Ovary (tissue), 3 donors: Measurements from ENCODE around the gene OR52L1.

ENCODE experiments used
- CTCF ChIP-seq, 3 donors: fragments of 450-650 bp in 2 of 3; fragments of 200-600 bp in 1 of 3; IDR thresholded peaks; one replicate each; pipeline versions ENCODE4 v1.5.1 to v1.8.0; 2016 to 2022; ENCODE audit warnings: antibody characterized with exemption in 3 of 3, mild to moderate bottlenecking in 1 of 3
- EP300 ChIP-seq: sonication (generic); formaldehyde crosslinking; IDR thresholded peaks from one replicate; pipeline ENCODE4 v1.6.1; 2017; ENCODE audit warnings: antibody characterized with exemption
- POLR2A ChIP-seq: fragments of 450-650 bp; IDR thresholded peaks from one replicate; pipeline ENCODE4 v1.6.1; 2017; ENCODE audit warnings: antibody characterized with exemption, mild to moderate bottlenecking, moderate library complexity
- donor health status: DM: no; HTN: no; CAD: no.

GRCh38 chr11:5938603-5938965 is 48.2 kb downstream of the OR52L1 start:
- TF ChIP-seq EP300 (no peak), CTCF (IDR thresholded peaks at IDR 0.05) (no peak), POLR2A (no peak)
